Activated CD4-positive, alpha-beta memory T cell treated with anti-CD3 and anti-CD28 coated beads, Interleukin-2, amount 10 ng/mL, durations not matched to agents 7 days and 5 days (primary cell): ENCODE data around the gene LSAMP. TPM values are rescaled to one million over a fixed set of nuclear protein-coding genes. Genes with fewer than 3 reads are reported as not detected.

ENCODE experiments used
- CTCF ChIA-PET: fragments of 350-600 bp; sonication (Branson Sonifier 250); formaldehyde crosslinking; loops from one replicate; lab custom pipeline; 2021; ENCODE audit warnings: antibody characterized with exemption, inconsistent platforms; lab: Charles Lee
- POLR2A ChIA-PET: fragments of 350-600 bp; sonication (Branson Sonifier 250); formaldehyde crosslinking; loops from one replicate; lab custom pipeline; 2021; ENCODE audit warnings: antibody characterized with exemption; lab: Charles Lee
- DNase-seq: peaks from one replicate; pipeline ENCODE4 v3.0.0-alpha.2; 2020
- H3K27ac Mint-ChIP-seq: one replicate; pipeline ENCODE4 v1.8.0; 2021; ENCODE audit warnings: mild to moderate bottlenecking, mixed read lengths
- H3K27me3 Mint-ChIP-seq: one replicate; pipeline ENCODE4 v1.8.0; 2021; ENCODE audit warnings: mixed read lengths
- H3K36me3 Mint-ChIP-seq: one replicate; pipeline ENCODE4 v1.8.0; 2021; ENCODE audit warnings: low read depth, mixed read lengths
- H3K4me1 Mint-ChIP-seq: one replicate; pipeline ENCODE4 v1.8.0; 2021; ENCODE audit warnings: mixed read lengths
- H3K4me3 Mint-ChIP-seq: one replicate; pipeline ENCODE4 v1.8.0; 2021; ENCODE audit warnings: mild to moderate bottlenecking, mixed read lengths
- H3K9me3 Mint-ChIP-seq: one replicate; pipeline ENCODE4 v1.8.0; 2021; ENCODE audit warnings: mixed read lengths
- total RNA-seq, 2 experiments: library from RNA; stranded (reverse); gene quantifications; one replicate each; pipeline ENCODE4 v1.2.3, GENCODE V29; 2021

The LSAMP gene
- total RNA-seq, 2 experiments from 2014 or later, result not detected

- Mint-ChIP-seq H3K36me3 (no peaks in the 10 kb centered on the region), H3K4me1 (no peaks in the 10 kb centered on the region), H3K4me3 (no peak overlapping the region), H3K9me3 (no peaks in the 10 kb centered on the region), H3K27ac (no peak overlapping the region), H3K27me3 (no peaks in the 10 kb centered on the region)
- ChIA-PET POLR2A (no interaction called here), CTCF (no interaction called here)
- no peak for DNase-seq
These were observed 279.6 kb downstream of the LSAMP start for GRCh38 chr3:116165641-116166040.

DNA sequence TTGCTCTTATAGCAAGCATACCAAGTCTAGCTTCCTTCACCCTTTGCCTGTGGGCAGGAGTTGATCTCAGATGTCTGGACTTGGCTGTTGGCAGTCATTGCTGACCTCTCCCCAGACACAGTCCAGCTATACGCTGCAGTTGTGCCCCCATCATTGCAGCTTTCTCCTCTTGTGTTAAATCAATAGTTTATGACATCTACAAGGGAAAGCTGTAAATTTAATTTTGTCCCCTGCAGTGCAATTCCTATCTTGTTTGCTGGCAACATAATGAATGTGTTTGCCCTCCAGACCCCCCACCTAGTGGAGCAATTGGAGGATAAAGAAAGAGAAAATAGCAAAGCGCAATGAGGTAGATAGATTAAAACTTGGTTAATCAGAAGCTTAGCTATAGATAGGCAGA, 280.2 kb downstream of the LSAMP start:
- no peak overlapping the region for H3K27ac Mint-ChIP-seq
- no peak for DNase-seq
- ChIA-PET POLR2A (no interaction called here), CTCF (no interaction called here)
- H3K36me3 Mint-ChIP-seq, result no peaks in the 10 kb centered on the region
- H3K9me3 Mint-ChIP-seq, result no peaks in the 10 kb centered on the region
- H3K4me1 Mint-ChIP-seq, result no peaks in the 10 kb centered on the region
- H3K4me3 Mint-ChIP-seq, result no peak overlapping the region
- H3K27me3 Mint-ChIP-seq, result no peaks in the 10 kb centered on the region

DNA sequence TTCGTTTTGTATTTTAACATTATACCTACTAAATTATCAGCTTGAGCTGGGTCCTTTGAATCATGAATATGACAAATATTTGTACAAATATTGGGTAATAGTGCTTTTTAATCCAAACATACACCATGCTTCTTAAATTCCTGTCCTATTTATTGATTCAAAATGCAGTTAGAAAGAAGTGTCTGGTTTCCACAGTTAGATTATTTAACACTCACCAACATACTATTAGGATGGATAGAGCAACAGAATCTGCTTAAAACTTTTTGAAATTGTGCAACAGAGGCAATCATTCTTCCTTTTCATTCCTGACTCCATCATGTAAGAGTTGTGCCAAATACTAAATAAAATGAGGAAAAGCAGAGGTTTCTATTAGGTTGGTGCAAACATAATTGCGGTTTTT, 281.2 kb downstream of the LSAMP start:
- Mint-ChIP-seq H3K9me3 (no peaks in the 10 kb centered on the region), H3K27ac (no peak overlapping the region), H3K27me3 (no peaks in the 10 kb centered on the region), H3K4me1 (no peaks in the 10 kb centered on the region), H3K4me3 (no peak overlapping the region), H3K36me3 (no peaks in the 10 kb centered on the region)
- POLR2A ChIA-PET, result no interaction called here
- DNase-seq, result no peak
- CTCF ChIA-PET, result no interaction called here

DNA sequence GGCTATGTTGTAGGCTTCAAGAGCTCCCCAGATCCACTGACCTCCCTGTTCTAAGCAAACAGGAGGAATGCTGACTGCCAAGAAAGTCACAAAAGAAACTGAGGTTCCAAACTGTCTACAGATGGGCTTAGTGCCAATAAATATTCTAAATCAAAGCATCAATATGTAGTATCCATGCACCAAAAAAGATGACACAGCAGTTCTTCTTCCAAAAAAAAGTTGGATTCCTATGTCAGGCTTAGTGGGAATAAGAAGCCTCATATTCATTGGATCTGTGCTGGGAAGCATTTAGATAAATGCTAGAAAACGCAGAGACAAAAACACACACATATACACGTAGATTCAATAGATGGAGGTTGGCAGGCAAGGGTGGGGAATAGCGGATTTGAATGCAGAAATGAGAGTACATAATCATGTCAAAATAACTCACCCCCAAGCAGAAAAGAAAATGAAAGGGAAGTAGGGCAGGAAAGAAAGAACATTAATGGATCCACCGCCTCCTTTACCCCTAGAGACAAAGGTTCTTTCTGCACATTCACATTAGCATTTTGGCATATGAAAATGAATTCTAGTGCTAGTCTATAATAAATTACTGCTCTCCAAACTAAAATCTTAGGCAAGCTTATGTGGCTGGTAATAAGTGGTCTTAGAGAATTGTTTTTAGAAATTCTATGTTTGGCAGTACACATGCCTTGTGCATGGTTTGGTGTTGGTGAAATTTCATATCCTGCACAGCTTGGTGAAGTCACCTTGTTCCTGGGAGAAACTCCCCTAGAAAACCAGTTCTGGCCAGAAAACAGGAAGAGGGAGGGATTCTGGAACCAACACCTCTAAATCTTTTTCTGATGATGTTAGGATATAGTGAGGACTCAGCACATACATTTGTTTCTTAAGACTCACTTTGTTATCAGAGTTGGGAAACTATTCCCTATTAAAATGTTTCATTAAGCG, 283.4 kb downstream of the LSAMP start:
- Mint-ChIP-seq H3K27ac (no peak overlapping the region), H3K36me3 (no peaks in the 10 kb centered on the region), H3K4me1 (no peaks in the 10 kb centered on the region), H3K27me3 (no peaks in the 10 kb centered on the region), H3K9me3 (no peaks in the 10 kb centered on the region), H3K4me3 (no peak overlapping the region)
- no peak for DNase-seq
- ChIA-PET CTCF (no interaction called here), POLR2A (no interaction called here)

DNA sequence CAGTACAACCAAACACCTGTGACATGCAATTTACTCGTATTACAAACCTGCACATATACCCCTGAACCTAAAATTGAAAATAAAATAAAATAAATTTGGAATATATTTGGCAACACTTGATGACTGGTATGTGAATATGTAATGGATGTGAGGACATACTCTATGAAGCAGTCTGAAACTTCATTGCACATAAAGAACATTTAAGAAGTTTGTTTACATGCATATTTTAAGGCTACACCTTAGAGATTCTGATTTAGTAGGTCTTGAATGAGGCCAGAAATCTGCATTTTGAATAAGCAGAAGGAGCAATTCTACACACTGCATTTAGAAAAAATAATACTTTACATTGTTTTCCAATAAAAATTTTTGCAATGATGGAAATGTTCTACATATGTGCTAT, 284.7 kb downstream of the LSAMP start:
- Mint-ChIP-seq H3K4me1 (no peaks in the 10 kb centered on the region), H3K9me3 (no peaks in the 10 kb centered on the region), H3K4me3 (no peak overlapping the region), H3K27ac (no peak overlapping the region), H3K27me3 (no peaks in the 10 kb centered on the region), H3K36me3 (no peaks in the 10 kb centered on the region)
- POLR2A ChIA-PET, result no interaction called here
- CTCF ChIA-PET, result no interaction called here
- no peak for DNase-seq

DNA sequence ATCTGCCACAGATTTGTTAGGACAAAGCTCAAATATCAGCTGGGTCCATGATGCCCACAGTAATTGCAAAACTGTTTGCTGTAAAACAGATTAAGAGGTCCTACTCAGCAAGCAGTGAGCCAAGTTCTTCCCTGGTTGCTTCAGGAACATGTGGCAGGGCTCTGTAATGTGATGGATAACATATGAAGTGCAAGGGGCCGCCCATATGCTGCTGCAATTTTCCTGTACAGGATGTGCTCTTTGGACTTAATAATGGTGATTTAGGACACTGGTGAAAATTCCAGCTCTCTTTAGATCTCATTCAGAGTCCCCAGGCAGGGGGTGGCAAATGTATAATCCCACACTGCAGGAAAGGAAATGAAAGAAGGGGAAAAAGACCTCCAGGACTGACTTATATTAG, 289.4 kb downstream of the LSAMP start:
- H3K4me3 Mint-ChIP-seq, result no peak overlapping the region
- H3K27me3 Mint-ChIP-seq, result no peaks in the 10 kb centered on the region
- H3K36me3 Mint-ChIP-seq, result no peaks in the 10 kb centered on the region
- no peaks in the 10 kb centered on the region for H3K4me1 Mint-ChIP-seq
- CTCF ChIA-PET, result no interaction called here
- H3K9me3 Mint-ChIP-seq, result no peaks in the 10 kb centered on the region
- POLR2A ChIA-PET, result no interaction called here
- no peak for DNase-seq
- no peak overlapping the region for H3K27ac Mint-ChIP-seq

DNA sequence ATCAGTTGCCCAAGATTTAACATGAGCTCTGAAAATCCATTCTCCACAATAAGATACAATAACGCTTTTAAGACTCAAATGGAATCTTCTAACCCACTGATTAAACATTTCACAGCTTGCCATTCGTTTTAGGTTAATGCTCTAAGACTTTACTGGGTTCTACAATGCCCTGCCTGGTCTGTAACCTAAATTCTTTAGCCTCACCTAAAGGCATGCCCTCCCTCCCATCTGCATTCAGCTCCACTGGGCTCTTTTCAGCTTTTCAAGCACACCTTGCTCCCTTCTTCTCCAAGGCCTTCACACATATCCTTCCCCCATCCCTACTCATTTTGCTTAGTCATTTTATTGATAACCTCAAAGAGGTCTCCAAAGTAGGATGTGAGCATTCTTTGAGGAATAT, 290.9 kb downstream of the LSAMP start:
- H3K27me3 Mint-ChIP-seq, result no peaks in the 10 kb centered on the region
- H3K27ac Mint-ChIP-seq, result no peak overlapping the region
- H3K4me3 Mint-ChIP-seq, result no peak overlapping the region
- H3K9me3 Mint-ChIP-seq, result no peaks in the 10 kb centered on the region
- ChIA-PET POLR2A (no interaction called here), CTCF (no interaction called here)
- no peaks in the 10 kb centered on the region for H3K36me3 Mint-ChIP-seq
- DNase-seq, result no peak
- H3K4me1 Mint-ChIP-seq, result no peaks in the 10 kb centered on the region

DNA sequence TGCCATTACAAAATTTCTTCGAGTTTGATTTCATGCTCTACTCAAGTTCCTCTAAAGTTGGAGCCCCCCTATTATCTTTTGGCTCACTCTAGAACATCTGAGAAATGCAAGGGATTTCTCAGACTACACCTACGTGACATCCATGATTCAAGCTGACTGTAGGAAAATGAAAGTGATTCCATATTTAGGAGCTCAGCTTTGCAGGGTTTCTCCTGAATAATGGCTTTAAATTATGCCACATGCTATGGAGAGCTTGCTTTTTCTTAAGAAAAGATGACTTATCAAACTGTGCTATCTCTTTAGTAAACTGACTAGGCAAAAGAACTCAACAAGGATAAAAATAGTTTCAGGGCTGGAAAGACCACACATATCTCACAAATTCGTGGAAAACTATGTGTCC, 292.1 kb downstream of the LSAMP start:
- H3K27ac Mint-ChIP-seq, result no peak overlapping the region
- no peak for DNase-seq
- ChIA-PET CTCF (no interaction called here), POLR2A (no interaction called here)
- no peak overlapping the region for H3K4me3 Mint-ChIP-seq
- no peaks in the 10 kb centered on the region for H3K4me1 Mint-ChIP-seq
- H3K27me3 Mint-ChIP-seq, result no peaks in the 10 kb centered on the region
- no peaks in the 10 kb centered on the region for H3K36me3 Mint-ChIP-seq
- no peaks in the 10 kb centered on the region for H3K9me3 Mint-ChIP-seq

DNA sequence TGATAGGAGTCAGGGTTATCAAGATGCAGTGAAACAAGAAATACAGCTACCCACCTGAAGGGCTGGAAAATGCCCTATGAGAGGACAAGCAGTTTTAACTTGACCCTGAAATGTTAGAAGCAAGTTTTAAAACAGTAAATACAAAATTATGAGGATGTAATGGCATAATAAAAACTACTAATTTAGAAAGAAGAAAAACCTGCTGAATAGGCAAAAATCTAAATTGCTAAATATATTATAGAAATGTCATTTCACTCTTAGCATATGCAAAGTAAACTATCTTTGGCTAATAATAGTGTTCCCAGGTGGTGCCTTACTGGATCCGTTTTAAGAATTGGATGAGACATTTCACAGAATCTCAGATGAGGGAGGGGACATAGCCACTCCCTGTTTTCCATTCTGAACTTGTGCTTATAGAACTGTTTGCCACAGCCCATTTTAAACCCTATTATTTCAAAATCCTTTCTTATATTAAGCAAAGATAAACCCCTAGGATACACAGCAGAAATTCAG, 294.6 kb downstream of the LSAMP start:
- Mint-ChIP-seq H3K4me1 (no peaks in the 10 kb centered on the region), H3K27ac (no peak overlapping the region), H3K9me3 (no peaks in the 10 kb centered on the region), H3K36me3 (no peaks in the 10 kb centered on the region), H3K4me3 (no peak overlapping the region), H3K27me3 (no peaks in the 10 kb centered on the region)
- DNase-seq, result no peak
- ChIA-PET CTCF (no interaction called here), POLR2A (no interaction called here)

- Mint-ChIP-seq H3K36me3 (no peaks in the 10 kb centered on the region), H3K4me3 (no peak overlapping the region), H3K4me1 (no peaks in the 10 kb centered on the region), H3K27ac (no peak overlapping the region), H3K9me3 (no peaks in the 10 kb centered on the region), H3K27me3 (no peaks in the 10 kb centered on the region)
- DNase-seq, result no peak
- POLR2A ChIA-PET, result no interaction called here
- CTCF ChIA-PET, result no interaction called here
These were observed 296.1 kb downstream of the LSAMP start for GRCh38 chr3:116148881-116149851.

- H3K4me3 Mint-ChIP-seq, result no peak overlapping the region
- no peaks in the 10 kb centered on the region for H3K9me3 Mint-ChIP-seq
- H3K27me3 Mint-ChIP-seq, result no peaks in the 10 kb centered on the region
- ChIA-PET CTCF (no interaction called here), POLR2A (no interaction called here)
- H3K36me3 Mint-ChIP-seq, result no peaks in the 10 kb centered on the region
- H3K27ac Mint-ChIP-seq, result no peak overlapping the region
- no peaks in the 10 kb centered on the region for H3K4me1 Mint-ChIP-seq
- no peak for DNase-seq
These were observed 299.7 kb downstream of the LSAMP start for GRCh38 chr3:116145613-116146012.

- no peak overlapping the region for H3K27ac Mint-ChIP-seq
- no peak overlapping the region for H3K4me3 Mint-ChIP-seq
- POLR2A ChIA-PET, result no interaction called here
- no peak for DNase-seq
- H3K9me3 Mint-ChIP-seq, result no peaks in the 10 kb centered on the region
- H3K27me3 Mint-ChIP-seq, result no peaks in the 10 kb centered on the region
- CTCF ChIA-PET, result no interaction called here
- H3K36me3 Mint-ChIP-seq, result no peaks in the 10 kb centered on the region
- H3K4me1 Mint-ChIP-seq, result no peaks in the 10 kb centered on the region
These were observed 303.6 kb downstream of the LSAMP start for GRCh38 chr3:116141724-116142123.

- Mint-ChIP-seq H3K4me3 (no peak overlapping the region), H3K9me3 (no peaks in the 10 kb centered on the region), H3K36me3 (no peaks in the 10 kb centered on the region), H3K27me3 (no peaks in the 10 kb centered on the region), H3K4me1 (no peaks in the 10 kb centered on the region), H3K27ac (no peak overlapping the region)
- ChIA-PET CTCF (no interaction called here), POLR2A (no interaction called here)
- DNase-seq, result no peak
These were observed 305.1 kb downstream of the LSAMP start for GRCh38 chr3:116140100-116140689.
